Fibroblast of the aortic adventitia (primary cell): Measurements from ENCODE around the gene MARVELD3. TPM values are rescaled to one million over a fixed set of nuclear protein-coding genes. Genes with fewer than 3 reads are reported as not detected.
"Not testable (repeated sequence)": the region's sequence is repeated elsewhere in the genome, so short reads cannot be mapped to it uniquely, and the experiment has no call there.

Experiments used
- DNase-seq: peaks from one replicate; pipeline ENCODE4 v3.0.0-alpha.2; 2010; ENCODE audit warnings: low read depth
- H3K4me3 ChIP-seq: 2 replicates; pipeline ENCODE4 v1.5.1; 2011; ENCODE audit warnings: low read depth, mild to moderate bottlenecking, control low read depth, low read length, moderate library complexity
- CTCF ChIP-seq: IDR thresholded peaks from 2 replicates; pipeline ENCODE4 v1.5.1; 2011; ENCODE audit warnings: mild to moderate bottlenecking, low read length, control low read depth, inconsistent platforms; ENCODE audit not compliant: insufficient read depth
- total RNA-seq: library from RNA; depleted of rRNA; stranded (reverse); fragments of >200 nt; gene quantifications from 2 replicates; pipeline ENCODE4 v1.2.3, GENCODE V29; 2012; ENCODE audit warnings: low replicate concordance

The MARVELD3 gene
- not detected in 2 replicates for total RNA-seq

- DNase-seq: no peak
- H3K4me3 ChIP-seq: peak within 1 kb of the TSS; percentile 37
- no peak for TF ChIP-seq CTCF
Observed at GRCh38 chr16:71626018-71626857, at the start of gene MARVELD3. TSS of gene MARVELD3 (plus strand) at chr16:71626184. CDS start at chr16:71626230, 46 bp downstream.

GRCh38 chr16:71576971-71577370, 49.0 kb upstream of the MARVELD3 start, which contains the start of gene TAT:
TSS of gene TAT (minus strand) at chr16:71577092. CDS start at chr16:71576415, 677 bp downstream.
- no peak for TF ChIP-seq CTCF
- H3K4me3 ChIP-seq: no peak within 1 kb of the TSS
- DNase-seq: no peak

- not testable (repeated sequence) for H3K4me3 ChIP-seq, DNase-seq
Observed at GRCh38 chr16:71582553-71582848, 43.5 kb upstream of the MARVELD3 start.

GRCh38 chr16:71584543-71585317, 41.3 kb upstream of the MARVELD3 start:
- no peak for DNase-seq
- H3K4me3 ChIP-seq: no peak overlapping the region
- TF ChIP-seq CTCF: no peak

- TF ChIP-seq CTCF: no peak
- no peak for DNase-seq
- no peak overlapping the region for H3K4me3 ChIP-seq
Observed at GRCh38 chr16:71585318-71585703, 40.7 kb upstream of the MARVELD3 start.

GRCh38 chr16:71589334-71589733, 36.6 kb upstream of the MARVELD3 start:
- not testable (repeated sequence) for H3K4me3 ChIP-seq, DNase-seq

- not testable (repeated sequence) for DNase-seq, H3K4me3 ChIP-seq
Observed at GRCh38 chr16:71590071-71590470, 35.9 kb upstream of the MARVELD3 start.

- H3K4me3 ChIP-seq: no peak overlapping the region
- DNase-seq: no peak
- no peak for TF ChIP-seq CTCF
Observed at GRCh38 chr16:71590584-71590983, 35.4 kb upstream of the MARVELD3 start.
